Stimulated activated CD4-positive, alpha-beta T cell treated with anti-CD3 and anti-CD28 coated beads, Interleukin-1b, Interleukin-23, amount 100 ng/mL, for 4 hours (primary cell): Measurements from ENCODE around the gene AATK.

Experiments used
- DNase-seq, 2 donors: peaks; one replicate each; pipeline ENCODE4 v3.0.0-alpha.2; 2020; ENCODE audit warnings: low read depth in 2 of 2

The AATK gene

GRCh38 chr17:81114351-81115093 is 51.5 kb downstream of the AATK start:
- DNase-seq = no peak

GRCh38 chr17:81113158-81113724 is 52.8 kb downstream of the AATK start:
- DNase-seq = no peak

GRCh38 chr17:81112450-81112849 is 53.6 kb downstream of the AATK start:
- DNase-seq = no peak

- DNase-seq = no peak
Observed at GRCh38 chr17:81111066-81111465, 55.0 kb downstream of the AATK start.

- DNase-seq = no peak
Observed at GRCh38 chr17:81110488-81111040, 55.5 kb downstream of the AATK start.

- DNase-seq = no peak
Observed at GRCh38 chr17:81109957-81110356, 56.1 kb downstream of the AATK start.

- DNase-seq = no peak
Observed at GRCh38 chr17:81108220-81108619, 57.8 kb downstream of the AATK start.

GRCh38 chr17:81106716-81107115 is 59.3 kb downstream of the AATK start:
- no peak for DNase-seq

GRCh38 chr17:81103379-81103778 is 62.6 kb downstream of the AATK start:
- DNase-seq = no peak

- DNase-seq = no peak
Observed at GRCh38 chr17:81102869-81103268, 63.2 kb downstream of the AATK start.

- DNase-seq = no peak
Observed at GRCh38 chr17:81102352-81102751, 63.7 kb downstream of the AATK start.

GRCh38 chr17:81101614-81102306 is 64.3 kb downstream of the AATK start:
- peak; percentile 86 to 87 for DNase-seq

- DNase-seq = no peak
Observed at GRCh38 chr17:81100668-81101067, 65.4 kb downstream of the AATK start.

- DNase-seq = no peak
Observed at GRCh38 chr17:81099888-81100287, 66.1 kb downstream of the AATK start.

- DNase-seq = no peak
Observed at GRCh38 chr17:81097943-81098308, 68.1 kb downstream of the AATK start.

- DNase-seq = peak; percentile 51 to 73
Observed at GRCh38 chr17:81097134-81097942, 68.7 kb downstream of the AATK start.

GRCh38 chr17:81096741-81097133 is 69.3 kb downstream of the AATK start:
- DNase-seq = no peak

- peak in 1 of 2 donors; percentile 30 for DNase-seq
Observed at GRCh38 chr17:81095383-81095762, 70.6 kb downstream of the AATK start.

- DNase-seq = peak; percentile 65 to 97
Observed at GRCh38 chr17:81094509-81095382, 71.3 kb downstream of the AATK start.

GRCh38 chr17:81093619-81094508 is 72.2 kb downstream of the AATK start:
- no peak for DNase-seq
